Sigmoid colon (tissue), 4 donors: ENCODE results near the gene SLC22A8.

Experiments used
- EP300 ChIP-seq, 4 donors: sonication (generic); formaldehyde crosslinking; IDR thresholded peaks; one replicate each; pipeline ENCODE4 v1.6.1; 2017; ENCODE audit warnings: antibody characterized with exemption in 4 of 4
- POLR2A ChIP-seq, 2 donors: fragments of 450-650 bp; IDR thresholded peaks; one replicate each; pipeline ENCODE4 v1.6.1; 2016; ENCODE audit warnings: antibody characterized with exemption in 2 of 2, mild to moderate bottlenecking in 2 of 2, moderate library complexity in 2 of 2
- TF ChIP-seq, protein P1 (sequence below), 4 experiments: fragments of 450-650 bp in 3 of 4; fragments of 200-600 bp in 1 of 4; IDR thresholded peaks; one replicate each; pipeline ENCODE4 v1.5.1; 2016 to 2019; ENCODE audit warnings: antibody characterized with exemption in 4 of 4, mild to moderate bottlenecking in 3 of 4, moderate library complexity in 2 of 4

DNA sequence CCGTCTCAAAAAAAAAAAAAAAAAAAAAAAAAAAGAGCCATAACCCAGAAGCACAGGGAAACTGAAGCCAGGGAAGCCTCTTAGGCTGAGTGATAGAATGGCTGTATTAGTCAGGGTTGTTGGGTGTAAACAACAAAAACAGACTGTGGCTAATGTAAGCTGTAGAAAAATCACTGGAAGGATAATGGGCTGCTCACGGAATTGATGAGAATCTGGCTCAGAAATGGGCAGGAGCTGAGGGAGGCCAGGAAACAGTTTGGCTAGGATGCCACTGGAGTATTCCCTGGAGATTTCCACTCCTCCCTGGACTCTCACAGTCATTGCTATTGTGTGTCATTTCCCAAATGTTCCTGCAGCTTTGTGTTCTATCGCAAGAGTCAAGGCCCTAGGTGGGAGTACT lies 53.2 kb downstream of the SLC22A8 start:
- TF ChIP-seq POLR2A (IDR thresholded peaks at IDR 0.05) (no peak), EP300 (IDR thresholded peaks at IDR 0.05) (no peak)
- TF ChIP-seq, protein P1, sequence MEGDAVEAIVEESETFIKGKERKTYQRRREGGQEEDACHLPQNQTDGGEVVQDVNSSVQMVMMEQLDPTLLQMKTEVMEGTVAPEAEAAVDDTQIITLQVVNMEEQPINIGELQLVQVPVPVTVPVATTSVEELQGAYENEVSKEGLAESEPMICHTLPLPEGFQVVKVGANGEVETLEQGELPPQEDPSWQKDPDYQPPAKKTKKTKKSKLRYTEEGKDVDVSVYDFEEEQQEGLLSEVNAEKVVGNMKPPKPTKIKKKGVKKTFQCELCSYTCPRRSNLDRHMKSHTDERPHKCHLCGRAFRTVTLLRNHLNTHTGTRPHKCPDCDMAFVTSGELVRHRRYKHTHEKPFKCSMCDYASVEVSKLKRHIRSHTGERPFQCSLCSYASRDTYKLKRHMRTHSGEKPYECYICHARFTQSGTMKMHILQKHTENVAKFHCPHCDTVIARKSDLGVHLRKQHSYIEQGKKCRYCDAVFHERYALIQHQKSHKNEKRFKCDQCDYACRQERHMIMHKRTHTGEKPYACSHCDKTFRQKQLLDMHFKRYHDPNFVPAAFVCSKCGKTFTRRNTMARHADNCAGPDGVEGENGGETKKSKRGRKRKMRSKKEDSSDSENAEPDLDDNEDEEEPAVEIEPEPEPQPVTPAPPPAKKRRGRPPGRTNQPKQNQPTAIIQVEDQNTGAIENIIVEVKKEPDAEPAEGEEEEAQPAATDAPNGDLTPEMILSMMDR (IDR thresholded peaks at IDR 0.05): no peak
